Fibroblast of lung (primary cell): ENCODE data around the gene ZFP42. TPM values are rescaled to one million over a fixed set of nuclear protein-coding genes. Genes with fewer than 3 reads are reported as not detected.

Source experiments
- DNase-seq, 2 donors: peaks; one replicate each; pipeline versions ENCODE4 v3.0.0 to v3.0.0-alpha.2; 2010; ENCODE audit warnings: low read depth in 2 of 2
- H2AFZ ChIP-seq: 2 replicates; pipeline ENCODE4 v1.5.1; 2012; ENCODE audit warnings: low read length, control low read depth, inconsistent platforms
- H3K27ac ChIP-seq: 2 replicates; pipeline ENCODE4 v1.5.1; 2011; ENCODE audit warnings: low read length, control low read depth; ENCODE audit not compliant: insufficient read depth
- H3K27me3 ChIP-seq: 2 replicates; pipeline ENCODE4 v1.5.1; 2011; ENCODE audit warnings: mild to moderate bottlenecking, low read length; ENCODE audit not compliant: control insufficient read depth, insufficient read depth
- H3K36me3 ChIP-seq: 2 replicates; pipeline ENCODE4 v1.5.1; 2011; ENCODE audit warnings: low read length; ENCODE audit not compliant: control insufficient read depth, insufficient read depth
- H3K4me1 ChIP-seq: 2 replicates; pipeline ENCODE4 v1.5.1; 2011; ENCODE audit warnings: low read length; ENCODE audit not compliant: control insufficient read depth, insufficient read depth; ENCODE audit errors: extremely low read depth
- H3K4me2 ChIP-seq: 2 replicates; pipeline ENCODE4 v1.5.1; 2011; ENCODE audit warnings: low read length, control low read depth; ENCODE audit not compliant: insufficient read depth; ENCODE audit errors: extremely low read depth
- H3K4me3 ChIP-seq, 4 experiments: fragments of 200-600 bp in 1 of 4; sonication (generic) in 1 of 4; replicated peaks in 1 of 4; 2 replicates each; pipeline ENCODE4 v1.5.1; 2011 to 2016; ENCODE audit warnings: low read length in 4 of 4, low read depth in 3 of 4, mild to moderate bottlenecking in 3 of 4, control low read depth in 2 of 4, inconsistent platforms in 1 of 4, mixed read lengths in 1 of 4; ENCODE audit not compliant: insufficient read depth in 1 of 4; ENCODE audit errors: control extremely low read depth in 1 of 4
- H3K79me2 ChIP-seq: 2 replicates; pipeline ENCODE4 v1.5.1; 2012; ENCODE audit warnings: mild to moderate bottlenecking, low read length, inconsistent platforms; ENCODE audit not compliant: control insufficient read depth, insufficient read depth
- H3K9ac ChIP-seq: 2 replicates; pipeline ENCODE4 v1.5.1; 2011; ENCODE audit warnings: mild to moderate bottlenecking, low read length, control low read depth; ENCODE audit not compliant: insufficient read depth
- H3K9me3 ChIP-seq: 2 replicates; pipeline ENCODE4 v1.5.1; 2012; ENCODE audit warnings: low read depth, low read length; ENCODE audit not compliant: control insufficient read depth, insufficient read depth
- H4K20me1 ChIP-seq: 2 replicates; pipeline ENCODE4 v1.5.1; 2011; ENCODE audit warnings: low read length; ENCODE audit not compliant: control insufficient read depth, insufficient read depth; ENCODE audit errors: extremely low read depth
- CTCF ChIP-seq, 2 donors: IDR thresholded peaks in 1 of 2; conservative IDR thresholded peaks in 1 of 2; 1 replicate in 1 of 2; 2 replicates in 1 of 2; pipeline ENCODE4 v1.5.1; 2011 to 2012; ENCODE audit warnings: low read length in 2 of 2, control low read depth in 1 of 2, inconsistent platforms in 1 of 2, low read depth in 1 of 2, mild to moderate bottlenecking in 1 of 2
- EZH2 ChIP-seq: IDR thresholded peaks from 2 replicates; pipeline ENCODE4 v1.5.1; 2012; ENCODE audit warnings: low read length, control low read depth, mild to moderate bottlenecking; ENCODE audit errors: missing control alignments
- polyA plus RNA-seq, 2 donors: library from polyadenylated mRNA; depleted of rRNA in 1 of 2; stranded (reverse) in 1 of 2; unstranded in 1 of 2; fragments of >200 nt; gene quantifications; 2 replicates each; pipeline ENCODE4 v1.2.1, GENCODE V29; 2011 to 2012; ENCODE audit warnings: missing spikeins in 1 of 2
- total RNA-seq: library from RNA; depleted of rRNA; stranded (reverse); fragments of >200 nt; gene quantifications from 2 replicates; pipeline ENCODE4 v1.2.1, GENCODE V29; 2014

Gene ZFP42
- total and polyA plus RNA-seq, 2 donors (not counting 1 experiment from before 2014, with no cell fraction given): 0.33 TPM; not detected in 1

GRCh38 chr4:187983746-187984145 is 11.8 kb upstream of the ZFP42 start:
- TF ChIP-seq EZH2 (no peak), CTCF (conservative IDR thresholded peaks at IDR 0.05 in 1 of 2, IDR thresholded peaks at IDR 0.05 in 1 of 2; ENCODE audit: low read depth in 1 of 2, low read length in 2 of 2) (no peak)
- DNase-seq: no peak

GRCh38 chr4:187992971-187993370 is 2.6 kb upstream of the ZFP42 start:
- TF ChIP-seq EZH2: no peak
- Histone ChIP-seq H3K27me3 (no peaks in the 10 kb centered on the region), H3K4me2 (no peak overlapping the region), H3K4me1 (no peaks in the 10 kb centered on the region), H3K36me3 (no peaks in the 10 kb centered on the region), H3K9me3 (no peaks in the 10 kb centered on the region), H4K20me1 (no peaks in the 10 kb centered on the region), H3K4me3 (no peak overlapping the region), H3K27ac (no peak overlapping the region), H3K9ac (no peak overlapping the region), H3K79me2 (no peaks in the 10 kb centered on the region), H2AFZ (no peak overlapping the region)
- no peak for DNase-seq

More at GRCh38 chr4:187983746-187984145, 11.8 kb upstream of the ZFP42 start:
- Histone ChIP-seq H3K9me3 (no peaks in the 10 kb centered on the region), H3K79me2 (no peaks in the 10 kb centered on the region), H2AFZ (no peak overlapping the region), H3K4me3 (no peak overlapping the region), H4K20me1 (no peaks in the 10 kb centered on the region), H3K4me2 (no peak overlapping the region), H3K4me1 (no peaks in the 10 kb centered on the region), H3K27ac (no peak overlapping the region), H3K36me3 (no peaks in the 10 kb centered on the region), H3K27me3 (no peaks in the 10 kb centered on the region), H3K9ac (no peak overlapping the region)

GRCh38 chr4:187993827-187994226 is 1.7 kb upstream of the ZFP42 start:
- Histone ChIP-seq H4K20me1 (no peaks in the 10 kb centered on the region), H3K9me3 (no peaks in the 10 kb centered on the region), H3K27me3 (no peaks in the 10 kb centered on the region), H3K9ac (no peak overlapping the region), H2AFZ (no peak overlapping the region), H3K27ac (no peak overlapping the region), H3K4me1 (no peaks in the 10 kb centered on the region), H3K4me2 (no peak overlapping the region), H3K36me3 (no peaks in the 10 kb centered on the region), H3K4me3 (no peak overlapping the region), H3K79me2 (no peaks in the 10 kb centered on the region)
- TF ChIP-seq EZH2 (no peak), CTCF (conservative IDR thresholded peaks at IDR 0.05 in 1 of 2, IDR thresholded peaks at IDR 0.05 in 1 of 2; ENCODE audit: low read depth in 1 of 2, low read length in 2 of 2) (peak in 1 of 2 donors; percentile 20)
- DNase-seq: peak in 1 of 2 donors; percentile 6
